ENCODE results near the gene BAX. TPM values are rescaled to one million over a fixed set of nuclear protein-coding genes. Genes with fewer than 3 reads are reported as not detected.

The BAX gene
- total and polyA plus RNA-seq, 2 of the 13 experiments (the other 11 are each of a cell fraction or from before 2014, with no cell fraction given) = 139 to 176 TPM

- TF ChIP-seq, protein P1, sequence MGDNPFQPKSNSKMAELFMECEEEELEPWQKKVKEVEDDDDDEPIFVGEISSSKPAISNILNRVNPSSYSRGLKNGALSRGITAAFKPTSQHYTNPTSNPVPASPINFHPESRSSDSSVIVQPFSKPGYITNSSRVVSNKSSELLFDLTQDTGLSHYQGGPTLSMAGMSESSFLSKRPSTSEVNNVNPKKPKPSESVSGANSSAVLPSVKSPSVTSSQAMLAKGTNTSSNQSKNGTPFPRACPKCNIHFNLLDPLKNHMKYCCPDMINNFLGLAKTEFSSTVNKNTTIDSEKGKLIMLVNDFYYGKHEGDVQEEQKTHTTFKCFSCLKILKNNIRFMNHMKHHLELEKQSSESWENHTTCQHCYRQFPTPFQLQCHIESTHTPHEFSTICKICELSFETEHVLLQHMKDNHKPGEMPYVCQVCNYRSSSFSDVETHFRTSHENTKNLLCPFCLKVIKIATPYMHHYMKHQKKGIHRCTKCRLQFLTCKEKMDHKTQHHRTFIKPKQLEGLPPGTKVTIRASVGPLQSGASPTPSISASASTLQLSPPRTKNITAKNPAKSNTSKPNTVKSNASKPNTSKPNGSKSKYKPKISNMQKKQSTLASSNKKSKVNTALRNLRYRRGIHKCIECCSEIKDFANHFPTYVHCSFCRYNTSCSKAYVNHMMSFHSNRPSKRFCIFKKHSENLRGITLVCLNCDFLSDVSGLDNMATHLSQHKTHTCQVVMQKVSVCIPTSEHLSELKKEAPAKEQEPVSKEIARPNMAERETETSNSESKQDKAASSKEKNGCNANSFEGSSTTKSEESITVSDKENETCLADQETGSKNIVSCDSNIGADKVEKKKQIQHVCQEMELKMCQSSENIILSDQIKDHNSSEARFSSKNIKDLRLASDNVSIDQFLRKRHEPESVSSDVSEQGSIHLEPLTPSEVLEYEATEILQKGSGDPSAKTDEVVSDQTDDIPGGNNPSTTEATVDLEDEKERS (CRISPR knock-in tag; IDR thresholded peaks at IDR 0.05) = 0 out of 2 replicates have a peak, but pooled peaks have one; percentile 41
- TF ChIP-seq ZNF468 (CRISPR knock-in tag; IDR thresholded peaks at IDR 0.05) (0 out of 2 replicates have a peak, but pooled peaks have one; percentile 76), FOXP1 (IDR thresholded peaks at IDR 0.05) (no peak), FOXP1 (CRISPR knock-in tag; IDR thresholded peaks at IDR 0.05) (no peak), SP140L (CRISPR knock-in tag; IDR thresholded peaks at IDR 0.05; ENCODE audit: borderline replicate concordance) (no peak), CBX2 (IDR thresholded peaks at IDR 0.05; ENCODE audit: low read depth, low read length) (no peak), CBX2 (CRISPR knock-in tag; IDR thresholded peaks at IDR 0.05; ENCODE audit: low read depth) (no peak), ZNF280B (CRISPR knock-in tag; IDR thresholded peaks at IDR 0.05; ENCODE audit: borderline replicate concordance) (peak; percentile 82; the same call in 1 of the 2 replicates), U2AF2 (IDR thresholded peaks at IDR 0.05; ENCODE audit: low read depth, low read length) (no peak), ZNF557 (CRISPR knock-in tag; IDR thresholded peaks at IDR 0.05) (peak; percentile 97), ZNF549 (CRISPR knock-in tag; IDR thresholded peaks at IDR 0.05) (peak; percentile 87; the same call in 1 of the 2 replicates)
- TF ChIP-seq, protein P2, sequence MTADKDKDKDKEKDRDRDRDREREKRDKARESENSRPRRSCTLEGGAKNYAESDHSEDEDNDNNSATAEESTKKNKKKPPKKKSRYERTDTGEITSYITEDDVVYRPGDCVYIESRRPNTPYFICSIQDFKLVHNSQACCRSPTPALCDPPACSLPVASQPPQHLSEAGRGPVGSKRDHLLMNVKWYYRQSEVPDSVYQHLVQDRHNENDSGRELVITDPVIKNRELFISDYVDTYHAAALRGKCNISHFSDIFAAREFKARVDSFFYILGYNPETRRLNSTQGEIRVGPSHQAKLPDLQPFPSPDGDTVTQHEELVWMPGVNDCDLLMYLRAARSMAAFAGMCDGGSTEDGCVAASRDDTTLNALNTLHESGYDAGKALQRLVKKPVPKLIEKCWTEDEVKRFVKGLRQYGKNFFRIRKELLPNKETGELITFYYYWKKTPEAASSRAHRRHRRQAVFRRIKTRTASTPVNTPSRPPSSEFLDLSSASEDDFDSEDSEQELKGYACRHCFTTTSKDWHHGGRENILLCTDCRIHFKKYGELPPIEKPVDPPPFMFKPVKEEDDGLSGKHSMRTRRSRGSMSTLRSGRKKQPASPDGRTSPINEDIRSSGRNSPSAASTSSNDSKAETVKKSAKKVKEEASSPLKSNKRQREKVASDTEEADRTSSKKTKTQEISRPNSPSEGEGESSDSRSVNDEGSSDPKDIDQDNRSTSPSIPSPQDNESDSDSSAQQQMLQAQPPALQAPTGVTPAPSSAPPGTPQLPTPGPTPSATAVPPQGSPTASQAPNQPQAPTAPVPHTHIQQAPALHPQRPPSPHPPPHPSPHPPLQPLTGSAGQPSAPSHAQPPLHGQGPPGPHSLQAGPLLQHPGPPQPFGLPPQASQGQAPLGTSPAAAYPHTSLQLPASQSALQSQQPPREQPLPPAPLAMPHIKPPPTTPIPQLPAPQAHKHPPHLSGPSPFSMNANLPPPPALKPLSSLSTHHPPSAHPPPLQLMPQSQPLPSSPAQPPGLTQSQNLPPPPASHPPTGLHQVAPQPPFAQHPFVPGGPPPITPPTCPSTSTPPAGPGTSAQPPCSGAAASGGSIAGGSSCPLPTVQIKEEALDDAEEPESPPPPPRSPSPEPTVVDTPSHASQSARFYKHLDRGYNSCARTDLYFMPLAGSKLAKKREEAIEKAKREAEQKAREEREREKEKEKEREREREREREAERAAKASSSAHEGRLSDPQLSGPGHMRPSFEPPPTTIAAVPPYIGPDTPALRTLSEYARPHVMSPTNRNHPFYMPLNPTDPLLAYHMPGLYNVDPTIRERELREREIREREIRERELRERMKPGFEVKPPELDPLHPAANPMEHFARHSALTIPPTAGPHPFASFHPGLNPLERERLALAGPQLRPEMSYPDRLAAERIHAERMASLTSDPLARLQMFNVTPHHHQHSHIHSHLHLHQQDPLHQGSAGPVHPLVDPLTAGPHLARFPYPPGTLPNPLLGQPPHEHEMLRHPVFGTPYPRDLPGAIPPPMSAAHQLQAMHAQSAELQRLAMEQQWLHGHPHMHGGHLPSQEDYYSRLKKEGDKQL (CRISPR knock-in tag; IDR thresholded peaks at IDR 0.05; ENCODE audit: low read depth) = 0 out of 2 replicates have a peak, but pooled peaks have one; percentile 17
- TF ChIP-seq, protein P3, sequence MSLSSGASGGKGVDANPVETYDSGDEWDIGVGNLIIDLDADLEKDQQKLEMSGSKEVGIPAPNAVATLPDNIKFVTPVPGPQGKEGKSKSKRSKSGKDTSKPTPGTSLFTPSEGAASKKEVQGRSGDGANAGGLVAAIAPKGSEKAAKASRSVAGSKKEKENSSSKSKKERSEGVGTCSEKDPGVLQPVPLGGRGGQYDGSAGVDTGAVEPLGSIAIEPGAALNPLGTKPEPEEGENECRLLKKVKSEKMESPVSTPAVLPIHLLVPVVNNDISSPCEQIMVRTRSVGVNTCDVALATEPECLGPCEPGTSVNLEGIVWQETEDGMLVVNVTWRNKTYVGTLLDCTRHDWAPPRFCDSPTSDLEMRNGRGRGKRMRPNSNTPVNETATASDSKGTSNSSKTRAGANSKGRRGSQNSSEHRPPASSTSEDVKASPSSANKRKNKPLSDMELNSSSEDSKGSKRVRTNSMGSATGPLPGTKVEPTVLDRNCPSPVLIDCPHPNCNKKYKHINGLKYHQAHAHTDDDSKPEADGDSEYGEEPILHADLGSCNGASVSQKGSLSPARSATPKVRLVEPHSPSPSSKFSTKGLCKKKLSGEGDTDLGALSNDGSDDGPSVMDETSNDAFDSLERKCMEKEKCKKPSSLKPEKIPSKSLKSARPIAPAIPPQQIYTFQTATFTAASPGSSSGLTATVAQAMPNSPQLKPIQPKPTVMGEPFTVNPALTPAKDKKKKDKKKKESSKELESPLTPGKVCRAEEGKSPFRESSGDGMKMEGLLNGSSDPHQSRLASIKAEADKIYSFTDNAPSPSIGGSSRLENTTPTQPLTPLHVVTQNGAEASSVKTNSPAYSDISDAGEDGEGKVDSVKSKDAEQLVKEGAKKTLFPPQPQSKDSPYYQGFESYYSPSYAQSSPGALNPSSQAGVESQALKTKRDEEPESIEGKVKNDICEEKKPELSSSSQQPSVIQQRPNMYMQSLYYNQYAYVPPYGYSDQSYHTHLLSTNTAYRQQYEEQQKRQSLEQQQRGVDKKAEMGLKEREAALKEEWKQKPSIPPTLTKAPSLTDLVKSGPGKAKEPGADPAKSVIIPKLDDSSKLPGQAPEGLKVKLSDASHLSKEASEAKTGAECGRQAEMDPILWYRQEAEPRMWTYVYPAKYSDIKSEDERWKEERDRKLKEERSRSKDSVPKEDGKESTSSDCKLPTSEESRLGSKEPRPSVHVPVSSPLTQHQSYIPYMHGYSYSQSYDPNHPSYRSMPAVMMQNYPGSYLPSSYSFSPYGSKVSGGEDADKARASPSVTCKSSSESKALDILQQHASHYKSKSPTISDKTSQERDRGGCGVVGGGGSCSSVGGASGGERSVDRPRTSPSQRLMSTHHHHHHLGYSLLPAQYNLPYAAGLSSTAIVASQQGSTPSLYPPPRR (CRISPR knock-in tag; IDR thresholded peaks at IDR 0.05; ENCODE audit: borderline replicate concordance) = peak; percentile 65
Measured at GRCh38 chr19:48965040-48965805, 10.5 kb downstream of the BAX start, which contains the start of gene FTL (continued).
